HEK293 (cell line): ENCODE results near the gene STK40.

ENCODE experiments used
- CTCF ChIA-PET: fragments of 350-600 bp; formaldehyde crosslinking; extraction: SDS; loops from one replicate; lab custom pipeline; 2021; ENCODE audit warnings: antibody characterized with exemption; lab: Yijun Ruan, JAX
- POLR2A ChIA-PET: fragments of 300-600 bp; formaldehyde crosslinking; extraction: SDS; loops from one replicate; lab custom pipeline; 2020; ENCODE audit warnings: antibody characterized with exemption, inconsistent platforms; lab: Yijun Ruan, JAX
- H3K27ac ChIP-seq: fragments of 200-500 bp; sonication (Bioruptor generic); 2 replicates; pipeline ENCODE4 v1.5.1; 2014; ENCODE audit warnings: low read depth, low read length, control low read depth, inconsistent platforms; ENCODE audit errors: extremely low read depth
- H3K36me3 ChIP-seq, 2 experiments: fragments of 200-500 bp in 1 of 2; sonication (Bioruptor generic) in 1 of 2; 1 replicate in 1 of 2; 2 replicates in 1 of 2; pipeline ENCODE4 v1.5.1; 2014 to 2017; ENCODE audit warnings: inconsistent platforms in 2 of 2, low read length in 2 of 2; ENCODE audit not compliant: control insufficient read depth in 2 of 2, insufficient read depth in 1 of 2
- H3K4me1 ChIP-seq: fragments of 200-500 bp; sonication (Bioruptor generic); 2 replicates; pipeline ENCODE4 v1.5.1; 2014; ENCODE audit warnings: mild to moderate bottlenecking, low read length, inconsistent platforms; ENCODE audit not compliant: control insufficient read depth, insufficient read depth
- H3K4me3 ChIP-seq: 2 replicates; pipeline ENCODE4 v1.5.1; 2011; ENCODE audit warnings: low read depth, mild to moderate bottlenecking, control low read depth, low read length, moderate library complexity
- H3K9me3 ChIP-seq: fragments of 200-500 bp; sonication (Bioruptor generic); 2 replicates; pipeline ENCODE4 v1.5.1; 2014; ENCODE audit warnings: low read depth, low read length, inconsistent platforms; ENCODE audit not compliant: control insufficient read depth, insufficient read depth
- KLF17 ChIP-seq: fragments of 450-650 bp; formaldehyde crosslinking; IDR thresholded peaks from 2 replicates; pipeline ENCODE4 v1.5.1; 2016; ENCODE audit warnings: missing biosample characterization, missing genetic modification characterization
- KLF9 ChIP-seq: fragments of 450-650 bp; formaldehyde crosslinking; IDR thresholded peaks from 2 replicates; pipeline ENCODE4 v1.5.1; 2016; ENCODE audit warnings: missing biosample characterization, missing genetic modification characterization, low read depth
- SALL2 ChIP-seq: fragments of 450-650 bp; formaldehyde crosslinking; IDR thresholded peaks from 2 replicates; pipeline ENCODE4 v1.5.0; 2017; ENCODE audit warnings: missing biosample characterization, mild to moderate bottlenecking, missing genetic modification characterization, borderline replicate concordance
- SCRT2 ChIP-seq: fragments of 450-650 bp; formaldehyde crosslinking; IDR thresholded peaks from 2 replicates; pipeline ENCODE4 v1.5.1; 2016; ENCODE audit warnings: missing biosample characterization, missing genetic modification characterization
- WT1 ChIP-seq: fragments of 450-650 bp; formaldehyde crosslinking; IDR thresholded peaks from 2 replicates; pipeline ENCODE4 v1.5.1; 2016; ENCODE audit warnings: missing biosample characterization, missing genetic modification characterization
- YY1 ChIP-seq: fragments of 450-650 bp; formaldehyde crosslinking; IDR thresholded peaks from 2 replicates; pipeline ENCODE4 v1.5.1; 2018; ENCODE audit warnings: missing biosample characterization, missing genetic modification characterization
- ZBTB1 ChIP-seq: fragments of 450-650 bp; formaldehyde crosslinking; IDR thresholded peaks from 2 replicates; pipeline ENCODE4 v1.5.1; 2016; ENCODE audit warnings: missing biosample characterization, missing genetic modification characterization
- ZBTB48 ChIP-seq: fragments of 450-650 bp; formaldehyde crosslinking; IDR thresholded peaks from 2 replicates; pipeline ENCODE4 v1.5.1; 2016; ENCODE audit warnings: missing biosample characterization, missing genetic modification characterization
- ZFP37 ChIP-seq: fragments of 450-650 bp; formaldehyde crosslinking; IDR thresholded peaks from 2 replicates; pipeline ENCODE4 v1.5.1; 2016; ENCODE audit warnings: missing biosample characterization, missing genetic modification characterization
- ZNF174 ChIP-seq: fragments of 450-650 bp; formaldehyde crosslinking; IDR thresholded peaks from 2 replicates; pipeline ENCODE4 v1.5.0; 2017; ENCODE audit warnings: missing biosample characterization, mild to moderate bottlenecking, missing genetic modification characterization
- ZNF175 ChIP-seq: fragments of 450-650 bp; formaldehyde crosslinking; IDR thresholded peaks from 2 replicates; pipeline ENCODE4 v1.5.1; 2016; ENCODE audit warnings: missing biosample characterization, missing genetic modification characterization
- ZNF221 ChIP-seq: fragments of 450-650 bp; formaldehyde crosslinking; IDR thresholded peaks from 2 replicates; pipeline ENCODE4 v1.5.1; 2017; ENCODE audit warnings: missing biosample characterization, missing genetic modification characterization, borderline replicate concordance
- ZNF24 ChIP-seq: fragments of 450-650 bp; formaldehyde crosslinking; IDR thresholded peaks from 2 replicates; pipeline ENCODE4 v1.5.1; 2016; ENCODE audit warnings: missing biosample characterization, missing genetic modification characterization
- ZNF341 ChIP-seq: fragments of 450-650 bp; formaldehyde crosslinking; IDR thresholded peaks from 2 replicates; pipeline ENCODE4; 2016; ENCODE audit warnings: low read depth, missing biosample characterization, missing genetic modification characterization
- ZNF354C ChIP-seq: fragments of 450-650 bp; formaldehyde crosslinking; IDR thresholded peaks from 2 replicates; pipeline ENCODE4 v1.5.1; 2016; ENCODE audit warnings: missing biosample characterization, missing genetic modification characterization, low read depth, borderline replicate concordance
- ZNF404 ChIP-seq: fragments of 450-650 bp; formaldehyde crosslinking; IDR thresholded peaks from 2 replicates; pipeline ENCODE4 v1.5.1; 2017; ENCODE audit warnings: missing biosample characterization, missing genetic modification characterization
- ZNF433 ChIP-seq: fragments of 450-650 bp; formaldehyde crosslinking; IDR thresholded peaks from 2 replicates; pipeline ENCODE4 v1.5.1; 2016; ENCODE audit warnings: missing biosample characterization, missing genetic modification characterization, low read depth
- ZNF501 ChIP-seq: fragments of 450-650 bp; formaldehyde crosslinking; IDR thresholded peaks from 2 replicates; pipeline ENCODE4 v1.5.1; 2016; ENCODE audit warnings: missing biosample characterization, missing genetic modification characterization
- ZNF529 ChIP-seq: fragments of 450-650 bp; formaldehyde crosslinking; IDR thresholded peaks from 2 replicates; pipeline ENCODE4 v1.5.1; 2017; ENCODE audit warnings: missing genetic modification characterization, missing biosample characterization; ENCODE audit not compliant: insufficient replicate concordance
- ZNF639 ChIP-seq: fragments of 450-650 bp; formaldehyde crosslinking; IDR thresholded peaks from 2 replicates; pipeline ENCODE4 v1.5.1; 2016; ENCODE audit warnings: missing biosample characterization, missing genetic modification characterization
- ZNF830 ChIP-seq: fragments of 450-650 bp; IDR thresholded peaks from 2 replicates; pipeline ENCODE4 v1.5.0; 2018; ENCODE audit warnings: missing biosample characterization, missing genetic modification characterization, low read depth, mild to moderate bottlenecking, moderate library complexity
- TF ChIP-seq, protein P1 (sequence below): fragments of 450-650 bp; formaldehyde crosslinking; IDR thresholded peaks from 2 replicates; pipeline ENCODE4 v1.5.1; 2016; ENCODE audit warnings: missing biosample characterization, missing genetic modification characterization
- TF ChIP-seq, protein P2 (sequence below): fragments of 450-650 bp; formaldehyde crosslinking; IDR thresholded peaks from 2 replicates; pipeline ENCODE4 v1.5.1; 2016; ENCODE audit warnings: missing biosample characterization, missing genetic modification characterization

Gene STK40

GRCh38 chr1:36304521-36304920, 81.2 kb downstream of the STK40 start:
- no peak overlapping the region for H3K4me3 ChIP-seq
- no peak overlapping the region for H3K27ac ChIP-seq
- ChIA-PET POLR2A (no interaction called here), CTCF (interaction anchor here (1.1 kb wide), 1 partner anchor 205 kb away, joined by 4 read pairs; no protein-coding TSS in a partner anchor)
- H3K36me3 ChIP-seq: peaks cover 9 to 82% of the 10 kb centered on the region in 2 experiments; a peak in 2 of 3 replicates
- no peaks in the 10 kb centered on the region for H3K9me3 ChIP-seq
- TF ChIP-seq ZNF174 (tag by site-specific recombination) (no peak), ZBTB48 (no peak), ZNF341 (tag by site-specific recombination) (no peak), ZNF639 (tag by site-specific recombination) (no peak), ZBTB1 (no peak), ZNF830 (tag by site-specific recombination) (no peak), KLF9 (no peak), ZFP37 (tag by site-specific recombination) (no peak), ZNF404 (tag by site-specific recombination) (no peak), YY1 (tag by site-specific recombination) (no peak), ZNF354C (tag by site-specific recombination) (no peak), ZNF433 (tag by site-specific recombination) (no peak), SALL2 (no peak), SCRT2 (tag by site-specific recombination) (no peak), KLF17 (no peak), ZNF175 (tag by site-specific recombination) (no peak), ZNF24 (tag by site-specific recombination) (no peak)
- TF ChIP-seq, protein P1, sequence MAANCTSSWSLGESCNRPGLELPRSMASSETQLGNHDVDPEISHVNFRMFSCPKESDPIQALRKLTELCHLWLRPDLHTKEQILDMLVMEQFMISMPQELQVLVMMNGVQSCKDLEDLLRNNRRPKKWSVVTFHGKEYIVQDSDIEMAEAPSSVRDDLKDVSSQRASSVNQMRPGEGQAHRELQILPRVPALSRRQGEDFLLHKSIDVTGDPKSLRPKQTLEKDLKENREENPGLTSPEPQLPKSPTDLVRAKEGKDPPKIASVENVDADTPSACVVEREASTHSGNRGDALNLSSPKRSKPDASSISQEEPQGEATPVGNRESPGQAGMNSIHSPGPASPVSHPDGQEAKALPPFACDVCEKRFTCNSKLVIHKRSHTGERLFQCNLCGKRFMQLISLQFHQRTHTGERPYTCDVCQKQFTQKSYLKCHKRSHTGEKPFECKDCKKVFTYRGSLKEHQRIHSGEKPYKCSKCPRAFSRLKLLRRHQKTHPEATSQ (tag by site-specific recombination): no peak
- TF ChIP-seq, protein P2, sequence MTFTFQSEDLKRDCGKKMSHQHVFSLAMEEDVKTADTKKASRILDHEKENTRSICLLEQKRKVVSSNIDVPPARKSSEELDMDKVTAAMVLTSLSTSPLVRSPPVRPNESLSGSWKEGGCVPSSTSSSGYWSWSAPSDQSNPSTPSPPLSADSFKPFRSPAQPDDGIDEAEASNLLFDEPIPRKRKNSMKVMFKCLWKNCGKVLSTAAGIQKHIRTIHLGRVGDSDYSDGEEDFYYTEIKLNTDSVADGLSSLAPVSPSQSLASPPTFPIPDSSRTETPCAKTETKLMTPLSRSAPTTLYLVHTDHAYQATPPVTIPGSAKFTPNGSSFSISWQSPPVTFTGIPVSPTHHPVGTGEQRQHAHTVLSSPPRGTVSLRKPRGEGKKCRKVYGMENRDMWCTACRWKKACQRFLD (tag by site-specific recombination): no peak
- no peaks in the 10 kb centered on the region for H3K4me1 ChIP-seq

GRCh38 chr1:36303650-36304360, 81.9 kb downstream of the STK40 start:
- Histone ChIP-seq H3K4me3 (no peak overlapping the region), H3K9me3 (no peaks in the 10 kb centered on the region), H3K36me3 (peaks cover 10 to 78% of the 10 kb centered on the region in 2 experiments; a peak in 2 of 3 replicates), H3K27ac (no peak overlapping the region; the same call in 1 of the 2 replicates), H3K4me1 (no peaks in the 10 kb centered on the region)
- ChIA-PET POLR2A (interaction anchor here (0.7 kb wide), 1 partner anchor 18 kb away, joined by 4 read pairs; no protein-coding TSS in a partner anchor), CTCF (interaction anchor here (1.1 to 2.4 kb wide), 3 partner anchors 18 to 204 kb away, joined by 4 to 7 read pairs (median 7); no protein-coding TSS in a partner anchor)
- no peak for TF ChIP-seq ZNF501 (tag by site-specific recombination)
- no peak for TF ChIP-seq WT1 (tag by site-specific recombination)
- no peak for TF ChIP-seq ZNF221 (tag by site-specific recombination)
- TF ChIP-seq ZNF529: no peak
